HG02943 (cell line): ENCODE data around the gene FLRT3.

Source experiments
- ATAC-seq: cut with Tn5 transposase; IDR thresholded peaks from one replicate; pipeline ENCODE4 v1.9.1; 2021; ENCODE audit warnings: mild to moderate bottlenecking, low read depth, moderate library complexity; ENCODE audit not compliant: unreplicated experiment

Gene FLRT3

GRCh38 chr20:14331646-14332045 lies 5.8 kb downstream of the FLRT3 start:
- no peak for ATAC-seq

- no peak for ATAC-seq
Observed at GRCh38 chr20:14319704-14320103, 17.7 kb downstream of the FLRT3 start.

GRCh38 chr20:14313341-14314020 lies 23.9 kb downstream of the FLRT3 start:
- ATAC-seq, result no peak

- no peak for ATAC-seq
Observed at GRCh38 chr20:14312001-14312400, 25.4 kb downstream of the FLRT3 start.

GRCh38 chr20:14310977-14311627 lies 26.3 kb downstream of the FLRT3 start:
- ATAC-seq, result no peak

GRCh38 chr20:14307956-14308355 lies 29.5 kb downstream of the FLRT3 start:
- ATAC-seq, result no peak

GRCh38 chr20:14304472-14304871 lies 32.9 kb downstream of the FLRT3 start:
- ATAC-seq, result no peak

- ATAC-seq, result no peak
Observed at GRCh38 chr20:14303651-14304050, 33.8 kb downstream of the FLRT3 start.

GRCh38 chr20:14303106-14303505 lies 34.3 kb downstream of the FLRT3 start:
- no peak for ATAC-seq

- ATAC-seq, result no peak
Observed at GRCh38 chr20:14299831-14300230, 37.6 kb downstream of the FLRT3 start.

GRCh38 chr20:14295770-14296309 lies 41.6 kb downstream of the FLRT3 start:
- ATAC-seq, result no peak

- ATAC-seq, result no peak
Observed at GRCh38 chr20:14295238-14295637, 42.2 kb downstream of the FLRT3 start.

GRCh38 chr20:14291502-14291901 lies 45.9 kb downstream of the FLRT3 start:
- no peak for ATAC-seq

GRCh38 chr20:14288341-14289330 lies 48.8 kb downstream of the FLRT3 start:
- no peak for ATAC-seq

GRCh38 chr20:14284443-14284842 lies 53.0 kb downstream of the FLRT3 start:
- no peak for ATAC-seq

- ATAC-seq, result no peak
Observed at GRCh38 chr20:14282140-14282539, 55.3 kb downstream of the FLRT3 start.
